ELR (cell line): ENCODE data around the gene USP9X.
"Not testable (repeated sequence)": the region's sequence is repeated elsewhere in the genome, so short reads cannot be mapped to it uniquely, and the experiment has no call there.

Experiments
- DNase-seq: peaks from one replicate; pipeline ENCODE4 v3.0.0-alpha.2; 2015; ENCODE audit warnings: low read depth

Gene USP9X

GRCh38 chrX:41198410-41198809 is 113.2 kb downstream of the USP9X start:
- no peak for DNase-seq

DNA sequence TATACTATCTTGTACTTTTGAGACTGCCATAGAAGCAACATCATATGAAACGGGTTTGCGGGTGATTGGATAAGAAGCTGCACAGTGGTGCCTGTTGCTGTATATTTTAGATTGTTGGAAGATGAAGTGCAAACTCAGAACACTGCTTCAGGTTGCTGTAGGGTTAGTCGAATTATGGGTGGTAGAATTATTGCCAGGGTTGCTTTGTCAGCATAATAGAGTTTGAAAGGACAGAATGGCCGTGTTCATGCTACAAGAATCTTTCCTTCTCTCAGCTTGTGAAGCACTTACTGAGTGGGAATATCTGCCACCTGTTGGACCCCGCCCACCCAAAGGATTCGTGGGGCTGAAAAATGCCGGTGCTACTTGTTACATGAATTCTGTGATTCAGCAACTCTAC is 115.5 kb downstream of the USP9X start:
- DNase-seq, result no peak

- no peak for DNase-seq
Measured at GRCh38 chrX:41209853-41210252, 124.6 kb downstream of the USP9X start.

DNA sequence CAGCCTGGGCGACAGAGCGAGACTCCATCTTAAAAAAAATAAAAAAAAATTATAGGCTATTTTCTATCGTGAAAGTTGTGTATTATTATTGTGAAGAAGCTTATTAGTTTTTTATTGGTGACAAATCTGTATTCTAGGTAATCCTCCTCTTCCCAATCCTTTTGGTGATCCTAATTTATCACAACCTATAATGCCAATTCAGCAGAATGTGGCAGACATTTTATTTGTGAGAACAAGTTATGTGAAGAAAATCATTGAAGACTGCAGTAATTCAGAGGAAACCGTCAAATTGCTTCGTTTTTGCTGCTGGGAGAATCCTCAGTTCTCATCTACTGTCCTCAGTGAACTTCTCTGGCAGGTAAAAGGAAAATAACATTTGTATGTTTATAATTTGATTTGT is 139.4 kb downstream of the USP9X start:
- DNase-seq, result no peak

DNA sequence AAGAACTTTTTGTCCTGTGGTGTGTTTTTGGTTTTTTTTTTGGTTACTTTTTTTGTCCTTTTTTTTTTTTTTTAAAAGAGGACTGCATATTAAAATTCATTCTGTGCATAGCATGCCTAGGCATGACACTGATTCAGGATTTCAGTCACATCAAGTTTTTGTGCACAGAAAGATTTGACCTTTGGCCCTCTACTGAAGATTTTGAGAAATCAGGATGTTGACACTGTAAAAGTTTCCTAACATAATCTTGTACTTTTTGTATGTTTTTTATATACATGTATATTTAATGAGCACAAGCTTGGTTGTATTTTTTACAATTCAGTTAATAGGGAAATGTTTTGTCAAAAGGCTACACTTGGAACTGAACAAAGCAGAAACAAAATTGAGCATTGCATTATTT is 148.7 kb downstream of the USP9X start:
- DNase-seq, result no peak

DNA sequence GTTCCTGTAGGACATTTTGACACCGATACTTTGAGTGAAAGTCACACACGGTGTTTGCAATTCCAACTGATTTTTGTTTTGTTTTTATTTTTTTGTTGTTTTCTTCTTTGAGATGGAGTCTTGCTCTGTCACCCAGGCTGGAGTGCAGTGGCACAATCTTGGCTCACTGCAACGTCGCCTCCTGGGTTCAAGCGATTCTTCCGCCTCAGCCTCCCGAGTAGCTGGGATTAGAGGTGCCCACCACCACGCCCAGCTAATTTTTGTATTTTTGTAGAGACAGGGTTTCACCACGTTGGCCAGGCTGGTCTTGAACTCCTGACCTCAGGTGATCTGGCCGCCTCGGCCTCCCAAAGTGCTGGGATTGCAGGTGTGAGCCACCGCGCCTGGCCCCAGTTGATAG is 149.2 kb downstream of the USP9X start:
- DNase-seq, result not testable (repeated sequence)

GRCh38 chrX:41234962-41235361 is 149.7 kb downstream of the USP9X start:
- DNase-seq, result no peak

GRCh38 chrX:41236629-41237028 is 151.4 kb downstream of the USP9X start:
- no peak for DNase-seq

- DNase-seq, result no peak
Measured at GRCh38 chrX:41240509-41240908, 155.3 kb downstream of the USP9X start.

DNA sequence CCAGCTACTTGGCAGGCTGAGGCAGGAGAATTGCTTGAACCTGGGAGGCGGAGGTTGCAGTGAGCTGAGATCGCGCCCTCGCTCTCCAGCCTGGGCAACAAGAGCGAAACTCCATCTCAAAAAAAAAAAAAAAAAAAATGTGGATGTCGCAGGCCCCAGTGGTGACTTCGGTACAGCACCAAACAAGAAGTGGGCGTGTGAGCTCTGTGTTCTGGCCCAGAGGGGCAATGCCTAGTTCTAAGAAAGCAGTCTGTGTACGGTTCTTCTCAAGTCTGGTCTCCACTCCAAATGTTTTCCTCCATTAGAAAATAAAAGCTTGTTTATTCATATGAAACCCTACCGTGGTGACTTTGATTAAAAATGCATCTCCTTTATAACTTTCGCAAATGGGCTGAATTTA is 156.7 kb downstream of the USP9X start:
- no peak for DNase-seq

GRCh38 chrX:41245641-41246040 is 160.4 kb downstream of the USP9X start:
- DNase-seq, result no peak

GRCh38 chrX:41250867-41251266 is 165.6 kb downstream of the USP9X start:
- no peak for DNase-seq

- DNase-seq, result no peak
Measured at GRCh38 chrX:41257801-41258200, 172.6 kb downstream of the USP9X start.

GRCh38 chrX:41258226-41258625 is 173.0 kb downstream of the USP9X start:
- DNase-seq, result no peak

- peak; percentile 61 for DNase-seq
Measured at GRCh38 chrX:41258871-41259270, 173.6 kb downstream of the USP9X start.

DNA sequence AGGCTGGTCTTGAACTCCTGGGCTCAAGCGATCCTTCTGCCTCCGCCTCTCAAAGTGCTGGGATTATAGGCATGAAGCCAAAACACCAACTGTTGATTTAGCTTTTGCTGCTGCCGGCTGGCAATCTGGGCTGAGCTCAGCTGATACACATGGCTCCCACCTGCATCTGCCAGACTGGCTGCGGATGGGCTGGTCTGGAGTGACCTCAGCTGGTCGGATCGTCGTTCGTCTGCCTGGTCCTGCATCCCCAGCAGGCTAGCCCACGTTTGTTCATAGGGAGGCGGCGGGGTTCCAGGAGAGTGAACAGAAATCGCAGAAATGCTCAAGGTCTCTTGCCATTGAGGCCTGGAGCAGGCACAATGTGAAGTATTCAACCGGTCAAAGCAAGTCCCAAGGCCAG is 174.3 kb downstream of the USP9X start:
- DNase-seq, result no peak

DNA sequence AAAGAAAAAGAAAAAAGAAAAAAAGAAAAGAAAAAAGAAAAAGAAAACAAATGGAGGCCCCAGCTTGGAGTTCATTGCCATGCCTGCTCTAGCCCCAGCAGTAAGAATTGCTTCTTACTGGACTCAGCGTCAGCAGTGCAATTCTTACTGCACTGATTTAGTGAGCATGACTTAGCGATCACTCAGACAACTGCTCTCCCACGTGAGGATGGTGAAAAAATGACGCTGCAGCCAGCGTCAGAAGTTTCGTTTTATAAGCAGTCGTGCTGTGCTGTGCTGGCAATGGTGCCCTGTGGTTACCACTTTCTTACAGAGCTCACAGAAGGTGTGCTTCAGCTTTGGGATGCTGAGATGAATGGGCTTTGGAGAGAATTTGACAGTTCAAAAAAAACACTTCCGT is 180.4 kb downstream of the USP9X start:
- no peak for DNase-seq

GRCh38 chrX:41273638-41274037 is 188.4 kb downstream of the USP9X start:
- DNase-seq, result peak; percentile 14

DNA sequence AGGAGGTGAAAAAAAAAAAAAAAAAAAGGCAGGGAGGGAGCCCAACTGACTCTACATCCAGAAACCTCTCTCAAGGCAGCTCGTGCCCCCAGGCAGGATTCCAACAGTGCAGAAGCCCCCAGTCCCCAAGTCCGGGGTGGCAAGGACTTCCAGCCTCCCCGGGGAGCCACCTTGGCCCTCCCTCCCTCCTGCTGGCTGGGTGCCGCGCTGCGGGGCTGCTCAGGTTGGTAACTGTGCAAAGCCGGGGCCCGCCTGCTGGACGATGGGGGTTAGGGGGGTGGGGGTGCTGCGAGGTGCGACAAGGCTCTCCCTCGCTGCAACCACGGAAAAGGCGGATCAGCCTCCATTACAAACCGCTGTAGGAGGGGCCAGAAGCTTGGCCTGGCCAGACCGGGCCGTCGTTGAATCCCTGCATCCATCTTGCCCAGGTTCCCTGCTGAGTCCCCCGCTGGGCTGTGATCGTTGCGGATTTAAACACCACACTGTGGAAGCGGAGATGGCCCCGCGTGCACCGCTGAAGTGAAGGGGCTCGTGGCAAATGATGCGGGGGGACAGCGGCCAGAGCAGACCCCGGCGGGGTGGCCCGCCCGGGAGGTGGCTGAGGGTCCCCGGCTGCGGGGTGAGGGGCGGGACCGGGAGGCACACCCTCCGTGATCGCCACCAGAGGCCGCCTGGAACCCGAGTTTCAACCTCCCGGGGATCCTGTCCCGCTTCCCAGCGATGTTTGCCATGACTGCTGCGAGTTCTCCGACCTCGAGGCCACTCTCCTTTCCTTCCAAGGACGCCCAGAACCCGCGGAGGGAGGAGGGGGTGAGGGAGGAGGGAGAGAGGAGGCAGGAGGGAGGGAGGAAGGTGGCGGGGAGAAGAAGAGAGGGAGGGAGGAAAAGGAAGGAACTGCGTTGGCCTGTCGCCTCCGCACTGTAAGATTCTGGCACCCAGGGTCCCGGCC is 190.7 kb downstream of the USP9X start:
- peak; percentile 69 for DNase-seq

GRCh38 chrX:41276661-41277506 is 191.6 kb downstream of the USP9X start:
- DNase-seq, result peak; percentile 17

DNA sequence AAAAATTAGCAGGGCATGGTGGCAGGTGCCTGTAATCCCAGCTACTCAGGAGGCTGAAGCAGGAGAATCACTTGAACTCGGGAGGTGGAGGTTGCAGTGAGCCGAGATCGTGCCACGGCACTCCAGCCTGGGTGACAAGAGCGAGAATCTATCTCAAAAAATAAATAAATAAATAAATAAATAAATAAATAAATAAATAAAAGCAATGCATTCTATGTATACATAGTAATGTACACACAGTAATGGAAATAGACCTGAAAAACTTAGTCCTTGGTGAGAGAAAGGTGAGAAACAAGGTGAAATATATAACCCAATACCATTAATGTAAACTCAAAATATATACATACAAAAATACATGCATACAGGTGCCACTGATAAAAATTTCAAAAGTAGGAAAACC is 197.1 kb downstream of the USP9X start:
- DNase-seq, result not testable (repeated sequence)

DNA sequence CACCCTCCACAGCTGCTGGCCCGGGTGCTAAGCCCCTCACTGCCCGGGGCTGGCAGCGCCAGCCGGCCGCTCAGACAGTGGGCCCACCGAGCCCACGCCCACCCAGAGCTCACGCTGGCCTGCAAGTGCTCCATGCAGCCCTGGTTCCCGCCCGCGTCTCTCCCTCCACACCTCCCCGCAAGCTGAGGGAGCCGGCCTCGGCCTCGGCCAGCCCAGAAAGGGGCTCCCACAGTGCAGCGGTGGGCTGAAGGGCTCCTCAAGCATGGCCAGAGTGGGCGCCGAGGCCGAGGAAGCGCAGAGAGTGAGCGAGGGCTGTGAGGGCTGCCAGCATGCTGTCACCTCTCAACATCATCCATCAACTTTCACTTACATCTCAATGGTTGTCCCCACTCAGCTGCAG is 200.7 kb downstream of the USP9X start:
- DNase-seq, result not testable (repeated sequence)
